Measurements from ENCODE around the gene WHRN. TPM values are rescaled to one million over a fixed set of nuclear protein-coding genes. Genes with fewer than 3 reads are reported as not detected.

The WHRN gene
- total RNA-seq, 2 donors from 2014 or later, result 3.3 to 3.6 TPM

- Histone ChIP-seq H3K4me1 (peaks cover 3% of the 10 kb centered on the region), H3K9ac (ENCODE audit: low read depth in 2 of 2, low read length in 2 of 2) (no peak overlapping the region), H3K9me3 (no peaks in the 10 kb centered on the region), H3K27me3 (no peaks in the 10 kb centered on the region), H3K27ac (peak overlapping the region; percentile 6), H3K4me3 (peak overlapping the region; percentile 61), H3K36me3 (no peaks in the 10 kb centered on the region)
- TF ChIP-seq CTCF (IDR thresholded peaks at IDR 0.05), result no peak
- intact Hi-C loops (cut with DNase I), result no loop called here
- DNase-seq, result no peak
These were observed 1.5 kb downstream of the WHRN start for GRCh38 chr9:114503522-114504340.

- Histone ChIP-seq H3K27me3 (no peaks in the 10 kb centered on the region), H3K9ac (ENCODE audit: low read depth in 2 of 2, low read length in 2 of 2) (no peak overlapping the region), H3K4me1 (peaks cover 3% of the 10 kb centered on the region), H3K36me3 (no peaks in the 10 kb centered on the region), H3K4me3 (no peak overlapping the region), H3K9me3 (no peaks in the 10 kb centered on the region), H3K27ac (peak overlapping the region; percentile 6)
- TF ChIP-seq CTCF (IDR thresholded peaks at IDR 0.05), result no peak
- no peak for DNase-seq
- intact Hi-C loops (cut with DNase I), result no loop called here
These were observed 2.3 kb downstream of the WHRN start for GRCh38 chr9:114503009-114503408.

- no peak for TF ChIP-seq CTCF (IDR thresholded peaks at IDR 0.05)
- Histone ChIP-seq H3K4me1 (peaks cover 3% of the 10 kb centered on the region), H3K27me3 (no peaks in the 10 kb centered on the region), H3K9ac (ENCODE audit: low read depth in 2 of 2, low read length in 2 of 2) (no peak overlapping the region), H3K9me3 (no peaks in the 10 kb centered on the region), H3K4me3 (no peak overlapping the region), H3K36me3 (no peaks in the 10 kb centered on the region), H3K27ac (no peak overlapping the region)
- DNase-seq, result no peak
- intact Hi-C loops (cut with DNase I), result no loop called here
These were observed 3.2 kb downstream of the WHRN start for GRCh38 chr9:114501796-114502682.

GRCh38 chr9:114500697-114501292 lies 4.5 kb downstream of the WHRN start:
- Histone ChIP-seq H3K4me1 (peaks cover under 1% of the 10 kb centered on the region), H3K27ac (no peak overlapping the region), H3K36me3 (no peaks in the 10 kb centered on the region), H3K9me3 (no peaks in the 10 kb centered on the region), H3K4me3 (no peak overlapping the region), H3K27me3 (no peaks in the 10 kb centered on the region), H3K9ac (ENCODE audit: low read depth in 2 of 2, low read length in 2 of 2) (no peak overlapping the region)
- DNase-seq, result no peak
- TF ChIP-seq CTCF (IDR thresholded peaks at IDR 0.05), result no peak
- intact Hi-C loops (cut with DNase I), result no loop called here

- H3K9me3 ChIP-seq, result no peaks in the 10 kb centered on the region
- no peaks in the 10 kb centered on the region for H3K27me3 ChIP-seq
- no peak overlapping the region for H3K9ac ChIP-seq (ENCODE audit: low read depth in 2 of 2, low read length in 2 of 2)
- H3K36me3 ChIP-seq, result no peaks in the 10 kb centered on the region
- no peak for TF ChIP-seq CTCF (IDR thresholded peaks at IDR 0.05)
- no peak overlapping the region for H3K27ac ChIP-seq
- H3K4me1 ChIP-seq, result no peaks in the 10 kb centered on the region
- intact Hi-C loops (cut with DNase I), result no loop called here
- no peak for DNase-seq
- no peak overlapping the region for H3K4me3 ChIP-seq
These were observed 5.2 kb downstream of the WHRN start for GRCh38 chr9:114499941-114500696.

Data from colonic mucosa (tissue), 4 donors.